MM.1S (cell line): Measurements from ENCODE around the gene SDCCAG8.
"Not testable (repeated sequence)": the region's sequence is repeated elsewhere in the genome, so short reads cannot be mapped to it uniquely, and the experiment has no call there.

Source experiments
- DNase-seq: peaks from one replicate; pipeline ENCODE4 v3.0.0-alpha.2; 2015
- H2AFZ ChIP-seq: fragments of 300-600 bp; sonication (generic); 2 replicates; pipeline ENCODE4 v1.6.0; 2016; ENCODE audit warnings: antibody characterized with exemption, low read length
- H3F3A ChIP-seq: fragments of 300-600 bp; sonication (generic); 2 replicates; pipeline ENCODE4 v1.6.1; 2016; ENCODE audit warnings: mild to moderate bottlenecking, antibody characterized with exemption, low read length, moderate library complexity, mixed read lengths; ENCODE audit not compliant: insufficient read depth
- H3K27ac ChIP-seq: fragments of 300-600 bp; sonication (generic); 2 replicates; pipeline ENCODE4 v1.5.1; 2016; ENCODE audit warnings: mild to moderate bottlenecking, low read length
- H3K27me3 ChIP-seq: fragments of 300-600 bp; sonication (generic); replicated peaks from 2 replicates; pipeline ENCODE4 v1.6.0; 2016; ENCODE audit warnings: low read length; ENCODE audit not compliant: insufficient read depth
- H3K36me3 ChIP-seq: fragments of 300-600 bp; sonication (generic); replicated peaks from 2 replicates; pipeline ENCODE4 v1.6.1; 2016; ENCODE audit warnings: mild to moderate bottlenecking, low read length, mixed read lengths; ENCODE audit not compliant: insufficient read depth
- H3K4me1 ChIP-seq: fragments of 300-600 bp; sonication (generic); 2 replicates; pipeline ENCODE4 v1.6.1; 2016; ENCODE audit warnings: low read length, mixed read lengths
- H3K4me2 ChIP-seq: fragments of 300-600 bp; sonication (generic); 2 replicates; pipeline ENCODE4 v1.6.0; 2016; ENCODE audit warnings: low read depth, low read length
- H3K4me3 ChIP-seq: fragments of 300-600 bp; sonication (generic); 2 replicates; pipeline ENCODE4 v1.5.1; 2016; ENCODE audit warnings: low read length, mixed read lengths
- H3K79me2 ChIP-seq: fragments of 300-600 bp; sonication (generic); 2 replicates; pipeline ENCODE4 v1.6.1; 2016; ENCODE audit warnings: mixed run types, low read length, mixed read lengths
- H3K9ac ChIP-seq: fragments of 300-600 bp; sonication (generic); 2 replicates; pipeline ENCODE4 v1.6.1; 2016; ENCODE audit warnings: low read length, mixed read lengths
- H3K9me2 ChIP-seq: fragments of 300-600 bp; sonication (generic); replicated peaks from 2 replicates; pipeline ENCODE4 v1.6.1; 2016; ENCODE audit warnings: mild to moderate bottlenecking, low read length, mixed read lengths; ENCODE audit not compliant: insufficient read depth
- H3K9me3 ChIP-seq: fragments of 300-600 bp; sonication (generic); replicated peaks from 2 replicates; pipeline ENCODE4 v1.6.1; 2016; ENCODE audit warnings: mild to moderate bottlenecking, low read length, mixed read lengths; ENCODE audit not compliant: insufficient read depth
- H4K20me1 ChIP-seq: fragments of 300-600 bp; sonication (generic); 2 replicates; pipeline ENCODE4 v1.6.1; 2016; ENCODE audit warnings: mild to moderate bottlenecking, low read length, moderate library complexity, mixed read lengths; ENCODE audit not compliant: insufficient read depth
- EZH2 ChIP-seq: fragments of 300-600 bp; sonication (generic); optimal IDR thresholded peaks from 2 replicates; pipeline ENCODE3; 2017; ENCODE audit warnings: low read depth, mild to moderate bottlenecking, antibody characterized with exemption, low read length, mixed read lengths
- EZH2phosphoT487 ChIP-seq: fragments of 300-600 bp; sonication (generic); IDR thresholded peaks from 2 replicates; pipeline ENCODE4 v1.6.1; 2018; ENCODE audit warnings: antibody characterized with exemption, low read length
- TF ChIP-seq, protein P1 (sequence below): fragments of 300-600 bp; sonication (generic); IDR thresholded peaks from 2 replicates; pipeline ENCODE4 v1.5.1; 2016; ENCODE audit warnings: antibody characterized with exemption, low read length, mixed read lengths

The SDCCAG8 gene

DNA sequence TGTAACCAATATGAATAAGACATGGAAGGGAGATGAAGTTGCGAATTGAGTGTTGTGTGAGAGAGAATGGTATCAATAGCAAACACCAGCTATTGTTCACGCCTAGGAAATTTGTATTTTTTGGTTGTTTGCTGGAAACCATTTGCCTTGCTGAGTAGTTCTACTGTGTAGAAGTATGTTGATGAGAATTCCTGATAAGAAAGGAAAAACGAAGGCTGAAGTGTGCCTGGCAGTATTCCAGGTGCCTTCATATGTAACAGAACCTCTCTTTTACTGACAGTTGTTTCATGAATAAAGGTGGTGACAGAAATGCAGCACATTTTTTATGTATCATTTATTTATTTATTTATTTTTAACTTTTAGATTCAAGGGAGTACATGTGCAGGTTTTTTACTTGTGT lies 79.5 kb downstream of the SDCCAG8 start:
- no peak overlapping the region for H3K27ac ChIP-seq
- no peaks in the 10 kb centered on the region for H4K20me1 ChIP-seq

DNA sequence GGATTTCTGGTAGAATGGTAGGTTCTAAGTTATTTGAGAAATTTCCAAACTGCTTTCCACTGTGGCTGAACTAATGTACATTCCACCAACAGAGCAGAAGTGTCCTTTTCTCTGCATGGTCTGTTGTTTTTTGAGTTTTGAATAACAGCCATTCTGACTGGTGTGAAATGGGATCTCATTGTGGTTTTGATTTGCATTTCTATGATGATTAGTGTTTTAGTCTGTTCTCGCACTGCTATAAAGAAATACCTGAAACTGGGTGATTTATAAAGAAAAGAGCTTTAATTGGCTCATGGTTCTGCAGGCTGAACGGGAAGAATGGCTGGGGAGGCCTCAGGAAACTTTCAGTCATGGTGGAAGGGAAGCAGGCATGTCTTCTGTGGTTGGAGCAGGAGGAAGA lies 80.3 kb downstream of the SDCCAG8 start:
- Histone ChIP-seq H3K9ac (no peak overlapping the region), H3K27ac (no peak overlapping the region), H3K4me1 (no peaks in the 10 kb centered on the region), H4K20me1 (no peaks in the 10 kb centered on the region), H3K4me2 (no peak overlapping the region), H3K4me3 (no peak overlapping the region), H2AFZ (no peak overlapping the region), H3K27me3 (no peaks in the 10 kb centered on the region), H3K9me2 (no peaks in the 10 kb centered on the region), H3K36me3 (no peaks in the 10 kb centered on the region), H3K79me2 (no peaks in the 10 kb centered on the region), H3F3A (no peaks in the 10 kb centered on the region), H3K9me3 (no peaks in the 10 kb centered on the region)
- TF ChIP-seq, protein P1, sequence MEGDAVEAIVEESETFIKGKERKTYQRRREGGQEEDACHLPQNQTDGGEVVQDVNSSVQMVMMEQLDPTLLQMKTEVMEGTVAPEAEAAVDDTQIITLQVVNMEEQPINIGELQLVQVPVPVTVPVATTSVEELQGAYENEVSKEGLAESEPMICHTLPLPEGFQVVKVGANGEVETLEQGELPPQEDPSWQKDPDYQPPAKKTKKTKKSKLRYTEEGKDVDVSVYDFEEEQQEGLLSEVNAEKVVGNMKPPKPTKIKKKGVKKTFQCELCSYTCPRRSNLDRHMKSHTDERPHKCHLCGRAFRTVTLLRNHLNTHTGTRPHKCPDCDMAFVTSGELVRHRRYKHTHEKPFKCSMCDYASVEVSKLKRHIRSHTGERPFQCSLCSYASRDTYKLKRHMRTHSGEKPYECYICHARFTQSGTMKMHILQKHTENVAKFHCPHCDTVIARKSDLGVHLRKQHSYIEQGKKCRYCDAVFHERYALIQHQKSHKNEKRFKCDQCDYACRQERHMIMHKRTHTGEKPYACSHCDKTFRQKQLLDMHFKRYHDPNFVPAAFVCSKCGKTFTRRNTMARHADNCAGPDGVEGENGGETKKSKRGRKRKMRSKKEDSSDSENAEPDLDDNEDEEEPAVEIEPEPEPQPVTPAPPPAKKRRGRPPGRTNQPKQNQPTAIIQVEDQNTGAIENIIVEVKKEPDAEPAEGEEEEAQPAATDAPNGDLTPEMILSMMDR: no peak
- TF ChIP-seq EZH2phosphoT487 (no peak), EZH2 (no peak)
- no peak for DNase-seq

More for the DNA sequence above, 79.5 kb downstream of the SDCCAG8 start:
- H3K36me3 ChIP-seq: no peaks in the 10 kb centered on the region
- H3K4me1 ChIP-seq: no peaks in the 10 kb centered on the region
- no peak overlapping the region for H3K4me2 ChIP-seq
- H3K4me3 ChIP-seq: no peak overlapping the region
- TF ChIP-seq EZH2phosphoT487: no peak
- TF ChIP-seq, protein P1: no peak
- no peak for TF ChIP-seq EZH2
- no peak overlapping the region for H2AFZ ChIP-seq
- no peaks in the 10 kb centered on the region for H3K27me3 ChIP-seq
- H3K9me2 ChIP-seq: no peaks in the 10 kb centered on the region
- no peak for DNase-seq
- no peaks in the 10 kb centered on the region for H3K79me2 ChIP-seq
- no peak overlapping the region for H3K9ac ChIP-seq
- H3K9me3 ChIP-seq: no peaks in the 10 kb centered on the region
- H3F3A ChIP-seq: no peaks in the 10 kb centered on the region

DNA sequence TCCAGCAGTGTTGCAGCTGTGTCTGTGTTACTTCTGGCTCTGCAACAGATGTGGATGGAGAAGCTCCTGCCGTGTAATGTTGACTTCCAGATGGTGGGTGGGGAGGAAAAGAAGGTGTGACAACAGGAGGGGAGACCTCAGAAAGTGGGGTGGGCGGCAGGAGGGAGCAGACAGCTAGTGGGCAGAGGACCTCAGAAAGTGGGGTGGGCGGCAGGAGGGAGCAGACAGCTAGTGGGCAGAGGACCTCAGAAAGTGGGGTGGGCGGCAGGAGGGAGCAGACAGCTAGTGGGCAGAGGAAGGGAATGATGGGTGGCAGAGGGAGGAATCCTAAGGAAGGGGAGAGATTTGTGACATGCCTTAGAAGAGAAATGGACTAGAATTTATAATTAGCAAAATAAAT lies 83.0 kb downstream of the SDCCAG8 start:
- H2AFZ ChIP-seq, H3K27me3 ChIP-seq, H3K27ac ChIP-seq, H3K4me1 ChIP-seq, H3K4me2 ChIP-seq, H3K9ac ChIP-seq, H3K36me3 ChIP-seq, H4K20me1 ChIP-seq, H3F3A ChIP-seq, H3K79me2 ChIP-seq, DNase-seq, H3K4me3 ChIP-seq, H3K9me3 ChIP-seq, H3K9me2 ChIP-seq: not testable (repeated sequence)

DNA sequence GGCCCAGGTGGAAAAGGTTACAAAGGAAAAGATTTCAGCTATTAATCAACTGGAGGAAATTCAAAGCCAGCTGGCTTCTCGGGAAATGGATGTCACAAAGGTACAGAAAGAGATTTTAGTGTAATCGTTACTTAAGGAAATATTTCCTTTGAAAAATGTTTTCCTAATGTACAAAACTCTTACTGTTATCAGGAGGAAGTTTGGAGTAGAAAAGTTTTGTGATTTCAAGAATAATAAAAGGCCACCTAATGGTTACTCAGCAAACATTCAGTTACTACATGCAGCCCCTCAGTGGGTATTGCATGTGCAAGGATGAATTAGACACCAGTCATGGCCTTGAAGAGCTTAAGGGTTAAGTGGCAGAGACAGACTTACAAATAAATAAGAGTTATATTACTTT lies 85.2 kb downstream of the SDCCAG8 start:
- H2AFZ ChIP-seq: no peak overlapping the region
- H3F3A ChIP-seq: no peaks in the 10 kb centered on the region
- no peaks in the 10 kb centered on the region for H3K9me3 ChIP-seq
- no peak overlapping the region for H3K27ac ChIP-seq
- H3K4me1 ChIP-seq: 0 out of 2 replicates have a peak, but pooled peaks cover 7% of the 10 kb centered on the region
- no peaks in the 10 kb centered on the region for H4K20me1 ChIP-seq
- no peak overlapping the region for H3K4me2 ChIP-seq
- H3K4me3 ChIP-seq: no peak overlapping the region
- DNase-seq: no peak
- H3K36me3 ChIP-seq: no peaks in the 10 kb centered on the region
- no peaks in the 10 kb centered on the region for H3K79me2 ChIP-seq
- H3K9me2 ChIP-seq: no peaks in the 10 kb centered on the region
- TF ChIP-seq EZH2phosphoT487 (no peak), EZH2 (no peak)
- TF ChIP-seq, protein P1: no peak
- no peaks in the 10 kb centered on the region for H3K27me3 ChIP-seq
- H3K9ac ChIP-seq: no peak overlapping the region
